Cardiac muscle cell (in vitro differentiated cells and primary cell): Measurements from ENCODE around the gene TCF4. TPM values are rescaled to one million over a fixed set of nuclear protein-coding genes. Genes with fewer than 3 reads are reported as not detected.

Experiments used
- DNase-seq, 2 donors: peaks; one replicate each; pipeline versions ENCODE4 v3.0.0 to v3.0.0-alpha.2; 2010 to 2017; ENCODE audit warnings: low read depth in 1 of 2, low spot score in 1 of 2
- H3K27ac ChIP-seq: fragments of 200-600 bp; sonication (generic); 2 replicates; pipeline ENCODE4 v1.5.1; 2016
- H3K27me3 ChIP-seq: fragments of 200-600 bp; sonication (generic); 2 replicates; pipeline ENCODE4 v1.6.0; 2016; ENCODE audit warnings: control low read depth
- H3K36me3 ChIP-seq: fragments of 200-600 bp; sonication (generic); 2 replicates; pipeline ENCODE4 v1.5.1; 2016; ENCODE audit warnings: control low read depth
- H3K4me1 ChIP-seq: fragments of 200-600 bp; sonication (generic); 2 replicates; pipeline ENCODE4 v1.8.1; 2017; ENCODE audit warnings: low read depth, mild to moderate bottlenecking, mixed run types
- H3K4me3 ChIP-seq: fragments of 200-600 bp; sonication (generic); 2 replicates; pipeline ENCODE4 v1.5.1; 2016; ENCODE audit warnings: mild to moderate bottlenecking
- H3K9me3 ChIP-seq: fragments of 200-600 bp; sonication (generic); 2 replicates; pipeline ENCODE4 v1.5.1; 2017; ENCODE audit warnings: low read depth, mild to moderate bottlenecking, control low read depth
- polyA plus RNA-seq: library from polyadenylated mRNA; unstranded; fragments of >200 nt; fragmentation: Nextera tagmentation; extraction: Ambion mirVana; gene quantifications from 2 replicates; pipeline ENCODE4 v1.2.1, GENCODE V29; 2016
- total RNA-seq: library from RNA; depleted of rRNA; stranded (reverse); fragments of >200 nt; gene quantifications from 2 replicates; pipeline ENCODE4 v1.2.3, GENCODE V29; 2016
- TF ChIP-seq, protein P1 (sequence below): IDR thresholded peaks from 2 replicates; pipeline ENCODE4 v1.5.1; 2012; ENCODE audit warnings: low read depth, mild to moderate bottlenecking, low read length

Gene TCF4
- total and polyA plus RNA-seq, 2 experiments from 2014 or later: 38.3 to 59.2 TPM

DNA sequence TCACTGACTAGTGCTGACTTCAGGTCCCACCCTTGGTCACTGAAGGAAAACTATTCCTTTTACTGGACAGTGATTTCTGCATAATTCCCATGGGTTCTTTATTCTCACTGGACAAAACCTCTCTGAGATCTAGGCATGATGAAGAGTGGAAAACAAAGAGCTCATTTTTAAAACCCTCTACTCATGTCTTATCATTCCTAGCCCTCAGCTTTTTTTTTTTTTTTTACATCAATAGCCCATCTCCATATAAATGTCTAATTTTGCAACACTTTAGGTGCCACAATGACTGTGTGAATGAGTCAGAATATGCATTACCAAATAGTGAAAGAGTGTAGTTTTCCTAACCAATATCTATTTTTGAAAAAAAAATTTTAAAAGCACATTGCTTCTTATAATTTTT is 74.8 kb downstream of the TCF4 start:
- DNase-seq: peak in 1 of 2 donors; percentile 55
- TF ChIP-seq, protein P1, sequence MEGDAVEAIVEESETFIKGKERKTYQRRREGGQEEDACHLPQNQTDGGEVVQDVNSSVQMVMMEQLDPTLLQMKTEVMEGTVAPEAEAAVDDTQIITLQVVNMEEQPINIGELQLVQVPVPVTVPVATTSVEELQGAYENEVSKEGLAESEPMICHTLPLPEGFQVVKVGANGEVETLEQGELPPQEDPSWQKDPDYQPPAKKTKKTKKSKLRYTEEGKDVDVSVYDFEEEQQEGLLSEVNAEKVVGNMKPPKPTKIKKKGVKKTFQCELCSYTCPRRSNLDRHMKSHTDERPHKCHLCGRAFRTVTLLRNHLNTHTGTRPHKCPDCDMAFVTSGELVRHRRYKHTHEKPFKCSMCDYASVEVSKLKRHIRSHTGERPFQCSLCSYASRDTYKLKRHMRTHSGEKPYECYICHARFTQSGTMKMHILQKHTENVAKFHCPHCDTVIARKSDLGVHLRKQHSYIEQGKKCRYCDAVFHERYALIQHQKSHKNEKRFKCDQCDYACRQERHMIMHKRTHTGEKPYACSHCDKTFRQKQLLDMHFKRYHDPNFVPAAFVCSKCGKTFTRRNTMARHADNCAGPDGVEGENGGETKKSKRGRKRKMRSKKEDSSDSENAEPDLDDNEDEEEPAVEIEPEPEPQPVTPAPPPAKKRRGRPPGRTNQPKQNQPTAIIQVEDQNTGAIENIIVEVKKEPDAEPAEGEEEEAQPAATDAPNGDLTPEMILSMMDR: no peak
- Histone ChIP-seq H3K27ac (no peak overlapping the region), H3K27me3 (no peaks in the 10 kb centered on the region), H3K9me3 (no peaks in the 10 kb centered on the region), H3K4me1 (peaks cover 40% of the 10 kb centered on the region), H3K4me3 (no peak overlapping the region), H3K36me3 (no peaks in the 10 kb centered on the region)

GRCh38 chr18:55511277-55511676 is 76.7 kb downstream of the TCF4 start:
- Histone ChIP-seq H3K4me3 (no peak overlapping the region), H3K27ac (no peak overlapping the region), H3K4me1 (peaks cover 40% of the 10 kb centered on the region)

GRCh38 chr18:55510809-55511208 is 77.2 kb downstream of the TCF4 start:
- Histone ChIP-seq H3K4me3 (no peak overlapping the region), H3K4me1 (peaks cover 40% of the 10 kb centered on the region)

More at GRCh38 chr18:55511277-55511676, 76.7 kb downstream of the TCF4 start:
- no peaks in the 10 kb centered on the region for H3K9me3 ChIP-seq
- H3K27me3 ChIP-seq: no peaks in the 10 kb centered on the region
- DNase-seq: no peak
- no peaks in the 10 kb centered on the region for H3K36me3 ChIP-seq
- TF ChIP-seq, protein P1: no peak

GRCh38 chr18:55509631-55510324 is 78.2 kb downstream of the TCF4 start:
- TF ChIP-seq, protein P1: no peak
- H3K9me3 ChIP-seq: no peaks in the 10 kb centered on the region
- H3K27ac ChIP-seq: peak overlapping the region; percentile 80
- H3K4me3 ChIP-seq: no peak overlapping the region
- no peaks in the 10 kb centered on the region for H3K27me3 ChIP-seq
- H3K4me1 ChIP-seq: peaks cover 34% of the 10 kb centered on the region
- no peaks in the 10 kb centered on the region for H3K36me3 ChIP-seq
- DNase-seq: peak; percentile 21 to 75

More at GRCh38 chr18:55510809-55511208, 77.2 kb downstream of the TCF4 start:
- no peaks in the 10 kb centered on the region for H3K27me3 ChIP-seq
- H3K36me3 ChIP-seq: no peaks in the 10 kb centered on the region
- no peaks in the 10 kb centered on the region for H3K9me3 ChIP-seq
- H3K27ac ChIP-seq: peak overlapping the region; percentile 80
- TF ChIP-seq, protein P1: no peak
- DNase-seq: peak in 1 of 2 donors; percentile 92

GRCh38 chr18:55508651-55509050 is 79.3 kb downstream of the TCF4 start:
- no peaks in the 10 kb centered on the region for H3K36me3 ChIP-seq
- H3K4me3 ChIP-seq: no peak overlapping the region
- H3K9me3 ChIP-seq: no peaks in the 10 kb centered on the region
- TF ChIP-seq, protein P1: no peak
- no peak overlapping the region for H3K27ac ChIP-seq
- H3K27me3 ChIP-seq: no peaks in the 10 kb centered on the region
- H3K4me1 ChIP-seq: peaks cover 30% of the 10 kb centered on the region
- DNase-seq: no peak
